Heart right ventricle (tissue), 16 donors: ENCODE measurements around the gene VARS2. TPM values are rescaled to one million over a fixed set of nuclear protein-coding genes. Genes with fewer than 3 reads are reported as not detected.
"Not testable (repeated sequence)": the region's sequence is repeated elsewhere in the genome, so short reads cannot be mapped to it uniquely, and the experiment has no call there.

Experiments used
- ATAC-seq, 8 donors: fragments of 200-7000 bp; cut with Tn5 transposase; one replicate each; pipeline ENCODE4 v1.9.1; 2020; ENCODE audit warnings: mild to moderate bottlenecking in 8 of 8, moderate library complexity in 8 of 8, moderate number of reproducible peaks in 1 of 8
- DNase-seq, 2 donors: peaks; one replicate each; pipeline ENCODE4 v3.0.0-alpha.2; 2020
- H3K27ac ChIP-seq, 10 donors: fragments of 200-600 bp; sonication (generic) in 2 of 10; one replicate each; pipeline versions ENCODE4 v1.5.0 to v1.8.0; 2020 to 2022; ENCODE audit warnings: mild to moderate bottlenecking in 3 of 10
- H3K27me3 ChIP-seq, 7 donors: fragments of 200-600 bp; one replicate each; pipeline ENCODE4 v1.8.0; 2021 to 2022; ENCODE audit warnings: mild to moderate bottlenecking in 2 of 7
- H3K36me3 ChIP-seq, 9 donors: fragments of 200-600 bp; sonication (generic) in 1 of 9; one replicate each; pipeline versions ENCODE4 v1.5.0 to v1.8.0; 2020 to 2022; ENCODE audit warnings: mild to moderate bottlenecking in 2 of 9
- H3K4me1 ChIP-seq, 9 donors: fragments of 200-600 bp; sonication (generic) in 1 of 9; one replicate each; pipeline versions ENCODE4 v1.5.0 to v1.8.0; 2020 to 2022; ENCODE audit warnings: mild to moderate bottlenecking in 4 of 9
- H3K4me3 ChIP-seq, 10 donors: fragments of 200-600 bp; sonication (generic) in 2 of 10; one replicate each; pipeline versions ENCODE4 v1.5.0 to v1.8.0; 2020 to 2022; ENCODE audit warnings: mild to moderate bottlenecking in 7 of 10, moderate library complexity in 2 of 10
- H3K9me3 ChIP-seq, 11 donors: fragments of 200-600 bp in 10 of 11; sonication (generic) in 2 of 11; one replicate each; pipeline versions ENCODE4 v1.5.0 to v1.8.0; 2013 to 2022; ENCODE audit warnings: mild to moderate bottlenecking in 2 of 11, control low read depth in 1 of 11, moderate library complexity in 1 of 11
- WGBS, 2 donors: extraction: QIAGEN DNeasy Blood & Tissue Kit; methylation state at CpG; one replicate each; pipeline ENCODE4 v1.1.7; 2013; ENCODE audit warnings: inconsistent platforms in 1 of 2; 5-methylcytosine and 5-hydroxymethylcytosine counted together
- intact Hi-C, 10 donors: fragments of 100-400 bp; cut with DNase I; formaldehyde crosslinking; loops; one replicate each; pipeline versions ENCODE4 v1.11.1 to v1.14.2; 2022
- polyA plus RNA-seq, 2 donors: library from polyadenylated mRNA; stranded (reverse); fragments of 200-250 nt; gene quantifications; one replicate each; pipeline ENCODE4 v1.2.3, GENCODE V29; 2013
- total RNA-seq, 10 donors: library from RNA; stranded (reverse); fragmentation: NEBNext Ultra II Directional in 3 of 10; extraction: Animal tissue kit (Norgen Biotek cat#: 25700) in 3 of 10; gene quantifications; one replicate each; pipeline versions ENCODE4 v1.2.1 to v1.2.4, GENCODE V29; 2021 to 2023
- TF ChIP-seq, protein P1 (sequence below), 9 donors: fragments of 200-600 bp; sonication (generic) in 2 of 9; IDR thresholded peaks; one replicate each; pipeline versions ENCODE4 v1.5.0 to v1.8.0; 2021 to 2022; ENCODE audit warnings: antibody characterized with exemption in 9 of 9, mild to moderate bottlenecking in 5 of 9, moderate library complexity in 1 of 9
- donor health status: Arrhythmogenic right ventricular cardiomyopathy.
- donor health status: ischemic (EF 13 %, LVEDD 7.1; RV severe dilation, severe dysfunction).
- donor health status: healthy with polysubstance abuse.
- donor health status: DM: no; HTN: yes; CAD: no.
- donor health status: DM: no; HTN: no; CAD: no.
- donor health status: ischemic (EF 25% LVEDD 6.9; RV normal size, moderate dysfunction).
- donor health status: ischemic (EF 25% LVEDD 5.7; RV mildly dilated, moderate dysfunction).
- donor health status: healthy.
- donor health status: DM: yes; HTN: yes; CAD: no.
- donor health status: Ischemic cardiomyopathy.
- donor health status: ischemic (EF 35%, LVEDD 5.7; RV mildly dilated, moderate dysfunction).
- donor health status: nonischemic (EF 11% LVEDD 7.7; RV severe dilation, severe dysfunction).
- donor health status: DM: yes; HTN: yes; CAD: no.
- donor health status: PGD.
- donor health status: ischemic (EF 29% LVEDD 5.4; RV normal size, mild dysfunction).
- donor health status: nonischemic (EF 23%, LVEDD 6.1; RV moderate dilation, normal function).

The VARS2 gene
- total and polyA plus RNA-seq, 12 donors, result 9.3 to 28.4 (median 22.5) TPM

GRCh38 chr6:30871592-30872183 is 42.4 kb upstream of the VARS2 start:
- 80 to 83% methylated on average over 4 of the region's 4 CpGs for WGBS, 2 donors
- Histone ChIP-seq H3K27ac (no peak overlapping the region), H3K4me1 (peaks cover 0 to 8% (median 0%) of the 10 kb centered on the region in 9 donors), H3K4me3 (no peak overlapping the region), H3K36me3 (no peaks in the 10 kb centered on the region), H3K9me3 (peaks cover 0 to 44% (median 14%) of the 10 kb centered on the region in 11 donors), H3K27me3 (no peaks in the 10 kb centered on the region)
- TF ChIP-seq, protein P1, sequence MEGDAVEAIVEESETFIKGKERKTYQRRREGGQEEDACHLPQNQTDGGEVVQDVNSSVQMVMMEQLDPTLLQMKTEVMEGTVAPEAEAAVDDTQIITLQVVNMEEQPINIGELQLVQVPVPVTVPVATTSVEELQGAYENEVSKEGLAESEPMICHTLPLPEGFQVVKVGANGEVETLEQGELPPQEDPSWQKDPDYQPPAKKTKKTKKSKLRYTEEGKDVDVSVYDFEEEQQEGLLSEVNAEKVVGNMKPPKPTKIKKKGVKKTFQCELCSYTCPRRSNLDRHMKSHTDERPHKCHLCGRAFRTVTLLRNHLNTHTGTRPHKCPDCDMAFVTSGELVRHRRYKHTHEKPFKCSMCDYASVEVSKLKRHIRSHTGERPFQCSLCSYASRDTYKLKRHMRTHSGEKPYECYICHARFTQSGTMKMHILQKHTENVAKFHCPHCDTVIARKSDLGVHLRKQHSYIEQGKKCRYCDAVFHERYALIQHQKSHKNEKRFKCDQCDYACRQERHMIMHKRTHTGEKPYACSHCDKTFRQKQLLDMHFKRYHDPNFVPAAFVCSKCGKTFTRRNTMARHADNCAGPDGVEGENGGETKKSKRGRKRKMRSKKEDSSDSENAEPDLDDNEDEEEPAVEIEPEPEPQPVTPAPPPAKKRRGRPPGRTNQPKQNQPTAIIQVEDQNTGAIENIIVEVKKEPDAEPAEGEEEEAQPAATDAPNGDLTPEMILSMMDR (IDR thresholded peaks at IDR 0.05), result no peak
- no peak for DNase-seq
- no peak for ATAC-seq
- intact Hi-C loops, result loop anchor here in 1 of 10 donors (10.0 kb wide), 1 partner anchor 147 kb away; the partner anchor contains the start of gene TUBB

- ATAC-seq, result no peak
- Histone ChIP-seq H3K4me3 (no peak overlapping the region), H3K27me3 (no peaks in the 10 kb centered on the region), H3K4me1 (peaks cover 2 to 23% (median 11%) of the 10 kb centered on the region in 9 donors), H3K27ac (no peak overlapping the region), H3K9me3 (peaks cover 0 to 37% (median 14%) of the 10 kb centered on the region in 11 donors), H3K36me3 (no peaks in the 10 kb centered on the region)
- intact Hi-C loops, result loop anchor here in 1 of 10 donors (10.0 kb wide), 1 partner anchor 148 kb away; the partner anchor contains the start of gene TUBB
- 97% methylated on average over 2 of the region's 2 CpGs for WGBS, 2 donors
- no peak for DNase-seq
- TF ChIP-seq, protein P1 (IDR thresholded peaks at IDR 0.05), result no peak
Measured at GRCh38 chr6:30873137-30873640, 40.8 kb upstream of the VARS2 start.

GRCh38 chr6:30873795-30874194 is 40.2 kb upstream of the VARS2 start:
- not testable (repeated sequence) for ATAC-seq, H3K27ac ChIP-seq, DNase-seq, H3K36me3 ChIP-seq, H3K27me3 ChIP-seq, H3K4me3 ChIP-seq
- peaks cover 2 to 23% (median 12%) of the 10 kb centered on the region in 9 donors for H3K4me1 ChIP-seq
- peaks cover 0 to 32% (median 8%) of the 10 kb centered on the region in 11 donors for H3K9me3 ChIP-seq
- intact Hi-C loops, result loop anchor here in 2 of 10 donors (2.0 to 10.0 kb wide), 2 partner anchors 45 to 149 kb away; partner anchors contain the start of gene TUBB (in 1 of the 2)
- WGBS, 2 donors, result 96% methylated on average over 3 of the region's 3 CpGs

DNA sequence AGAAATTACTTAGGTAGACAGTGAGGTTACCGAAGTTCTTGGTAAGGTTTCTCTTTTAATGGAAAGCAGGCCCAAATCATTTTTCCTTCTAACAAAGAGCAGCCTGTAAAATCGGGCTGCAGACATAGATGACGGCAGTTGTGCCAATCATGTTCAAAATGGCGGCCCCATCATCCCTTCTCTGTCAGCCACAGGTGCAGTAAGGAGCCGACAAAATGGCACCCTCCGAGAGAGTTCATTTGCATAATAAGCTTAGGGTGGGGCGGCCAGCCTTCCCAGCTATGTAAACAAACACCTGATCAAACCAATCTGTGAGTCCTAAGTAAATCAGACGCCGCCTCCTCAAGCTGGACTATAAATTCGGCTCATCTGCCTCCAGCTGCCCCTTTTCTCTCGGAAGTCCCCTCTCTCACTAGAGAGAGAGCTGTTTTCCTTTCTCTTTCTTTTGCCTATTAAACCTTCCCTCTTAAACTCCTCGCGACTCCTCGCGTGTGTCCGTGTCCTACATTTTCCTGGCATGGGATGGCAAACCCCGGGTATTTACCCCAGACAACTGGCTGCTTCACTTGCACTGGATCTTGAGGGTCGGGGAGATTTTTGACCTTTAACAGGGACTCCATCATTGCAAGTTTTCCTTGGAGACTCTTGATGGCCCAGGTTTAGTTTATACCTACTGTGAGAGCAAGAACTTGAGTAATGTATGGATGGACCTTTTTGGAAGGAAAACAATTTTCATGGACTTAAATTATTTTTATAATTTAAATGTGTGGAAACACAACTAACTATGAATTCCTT is 38.6 kb upstream of the VARS2 start:
- intact Hi-C loops, result loop anchor here in 9 of 10 donors (2.0 to 10.0 kb wide), 9 partner anchors 47 to 203 kb away; partner anchors contain the start of genes FLOT1 (in 3 of the 9), IER3 (in 3 of the 9), TUBB (in 3 of the 9) and DHX16 (in 1 of the 9)
- peaks cover 0 to 17% (median 2%) of the 10 kb centered on the region in 11 donors for H3K9me3 ChIP-seq
- H3K4me1 ChIP-seq, result peaks cover 2 to 23% (median 12%) of the 10 kb centered on the region in 9 donors
- ATAC-seq (no peak), DNase-seq (no peak)
- H3K4me3 ChIP-seq, result no peak overlapping the region
- no peaks in the 10 kb centered on the region for H3K36me3 ChIP-seq
- H3K27ac ChIP-seq, result no peak overlapping the region
- WGBS, 2 donors, result 89% methylated on average over 18 of the region's 18 CpGs
- TF ChIP-seq, protein P1 (IDR thresholded peaks at IDR 0.05), result no peak
- H3K27me3 ChIP-seq, result no peaks in the 10 kb centered on the region
